Stimulated activated naive CD8-positive, alpha-beta T cell treated with anti-CD3 and anti-CD28 coated beads, Interleukin-15, Interleukin-2, amounts not matched to agents 100 ng/mL and 50 ng/mL, for 24 hours (primary cell): ENCODE measurements around the gene POLE.

Experiments
- H3K27ac Mint-ChIP-seq: one replicate; pipeline ENCODE4 v1.8.0; 2021; ENCODE audit warnings: mild to moderate bottlenecking, mixed read lengths
- H3K27me3 Mint-ChIP-seq: one replicate; pipeline ENCODE4 v1.8.0; 2021; ENCODE audit warnings: mixed read lengths
- H3K36me3 Mint-ChIP-seq: one replicate; pipeline ENCODE4 v1.8.0; 2021; ENCODE audit warnings: low read depth, mixed read lengths
- H3K4me1 Mint-ChIP-seq: one replicate; pipeline ENCODE4 v1.8.0; 2021; ENCODE audit warnings: low read depth, mixed read lengths
- H3K4me3 Mint-ChIP-seq: one replicate; pipeline ENCODE4 v1.8.0; 2021; ENCODE audit warnings: mild to moderate bottlenecking, mixed read lengths
- H3K9me3 Mint-ChIP-seq: one replicate; pipeline ENCODE4 v1.8.0; 2021; ENCODE audit warnings: mixed read lengths

Gene POLE

GRCh38 chr12:132577191-132577920 lies 109.8 kb downstream of the POLE start:
- peaks cover 5% of the 10 kb centered on the region for H3K36me3 Mint-ChIP-seq
- no peak overlapping the region for H3K27ac Mint-ChIP-seq
- H3K27me3 Mint-ChIP-seq = no peaks in the 10 kb centered on the region
- H3K4me3 Mint-ChIP-seq = no peak overlapping the region
- H3K9me3 Mint-ChIP-seq = no peaks in the 10 kb centered on the region
- H3K4me1 Mint-ChIP-seq = no peaks in the 10 kb centered on the region

GRCh38 chr12:132576701-132577100 lies 110.4 kb downstream of the POLE start:
- Mint-ChIP-seq H3K27me3 (no peaks in the 10 kb centered on the region), H3K9me3 (no peaks in the 10 kb centered on the region), H3K4me3 (no peak overlapping the region), H3K27ac (no peak overlapping the region), H3K36me3 (peaks cover 5% of the 10 kb centered on the region), H3K4me1 (no peaks in the 10 kb centered on the region)

- Mint-ChIP-seq H3K27ac (no peak overlapping the region), H3K4me3 (no peak overlapping the region), H3K4me1 (no peaks in the 10 kb centered on the region), H3K36me3 (peaks cover 5% of the 10 kb centered on the region), H3K9me3 (no peaks in the 10 kb centered on the region), H3K27me3 (no peaks in the 10 kb centered on the region)
Measured at GRCh38 chr12:132575661-132576060, 111.5 kb downstream of the POLE start.

DNA sequence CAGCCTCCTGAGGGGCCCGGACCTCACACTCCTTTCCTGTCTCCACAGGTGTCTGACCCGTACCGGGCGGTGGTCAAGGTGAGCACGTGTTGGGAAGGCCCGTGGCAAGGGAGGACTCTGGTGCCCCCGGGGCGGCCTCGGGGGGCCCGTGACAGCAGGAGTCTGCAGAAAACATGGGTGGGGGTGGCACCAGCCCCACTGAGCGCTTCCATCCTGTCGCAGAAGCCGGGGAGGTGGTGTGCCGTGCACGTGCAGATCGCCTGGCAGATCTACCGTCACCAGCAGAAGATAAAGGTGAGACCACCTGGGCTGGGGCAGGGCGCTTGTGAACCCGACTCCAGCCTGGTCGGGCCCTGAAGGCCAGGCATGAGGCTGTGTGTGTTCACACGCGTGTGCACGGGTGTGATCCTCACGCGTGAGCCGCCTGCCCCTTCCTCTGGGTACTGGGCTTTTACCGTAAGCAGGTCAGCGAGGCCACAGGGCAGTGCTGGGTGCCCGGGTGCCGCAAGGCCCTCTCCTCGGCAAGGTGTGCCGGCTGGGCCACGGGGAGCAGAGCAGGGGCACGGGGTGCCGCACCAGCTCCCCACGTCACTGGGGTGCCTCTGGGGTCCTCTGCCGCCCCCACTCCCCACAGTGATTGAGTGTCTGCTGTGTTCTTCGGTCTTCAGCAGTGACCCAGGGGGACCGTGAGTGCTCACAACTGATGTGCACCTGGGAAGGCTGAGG lies 112.7 kb downstream of the POLE start:
- Mint-ChIP-seq H3K27me3 (no peaks in the 10 kb centered on the region), H3K27ac (no peak overlapping the region), H3K9me3 (no peaks in the 10 kb centered on the region), H3K4me3 (no peak overlapping the region), H3K4me1 (no peaks in the 10 kb centered on the region), H3K36me3 (peaks cover 5% of the 10 kb centered on the region)
